HG02571 (cell line): ENCODE measurements around the gene SLC43A2.

ENCODE experiments used
- ATAC-seq: cut with Tn5 transposase; IDR thresholded peaks from one replicate; pipeline ENCODE4 v1.9.1; 2021; ENCODE audit warnings: mild to moderate bottlenecking, moderate library complexity; ENCODE audit not compliant: unreplicated experiment

Gene SLC43A2

DNA sequence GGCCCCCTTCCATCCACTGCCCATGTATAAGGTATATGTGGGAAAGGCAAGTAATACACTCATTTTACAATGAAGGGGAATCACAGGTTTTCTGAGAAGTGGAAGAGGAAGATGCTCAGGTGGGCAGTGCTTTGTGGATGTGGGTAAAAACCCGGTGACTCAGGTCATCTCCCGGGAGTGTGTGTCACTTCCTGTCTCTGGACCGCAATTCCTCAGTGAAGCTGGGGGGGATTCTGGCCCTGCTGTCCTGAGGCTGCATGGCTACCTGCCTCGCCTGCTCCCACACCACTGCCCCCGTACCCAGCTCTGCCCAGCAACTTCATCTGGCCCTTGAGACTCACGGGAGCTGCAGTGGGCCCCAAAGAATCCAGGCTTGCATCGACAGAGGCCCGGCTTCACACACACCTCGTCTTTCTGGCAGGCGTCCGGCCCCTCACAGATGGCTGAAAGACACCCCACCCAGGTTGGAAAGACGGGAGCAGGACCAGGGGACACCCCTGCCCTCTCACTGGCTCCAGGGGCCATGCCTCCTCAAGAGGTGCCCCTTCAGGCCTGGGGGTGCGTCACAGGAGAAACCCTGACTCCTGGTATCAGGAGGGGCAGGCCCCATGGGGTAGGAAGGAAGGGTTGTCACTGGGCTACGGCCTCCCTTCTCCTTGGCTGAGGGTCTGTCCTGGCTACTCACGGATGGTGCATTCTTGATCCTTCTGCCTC, 16.0 kb upstream of the SLC43A2 start:
- ATAC-seq = no peak

DNA sequence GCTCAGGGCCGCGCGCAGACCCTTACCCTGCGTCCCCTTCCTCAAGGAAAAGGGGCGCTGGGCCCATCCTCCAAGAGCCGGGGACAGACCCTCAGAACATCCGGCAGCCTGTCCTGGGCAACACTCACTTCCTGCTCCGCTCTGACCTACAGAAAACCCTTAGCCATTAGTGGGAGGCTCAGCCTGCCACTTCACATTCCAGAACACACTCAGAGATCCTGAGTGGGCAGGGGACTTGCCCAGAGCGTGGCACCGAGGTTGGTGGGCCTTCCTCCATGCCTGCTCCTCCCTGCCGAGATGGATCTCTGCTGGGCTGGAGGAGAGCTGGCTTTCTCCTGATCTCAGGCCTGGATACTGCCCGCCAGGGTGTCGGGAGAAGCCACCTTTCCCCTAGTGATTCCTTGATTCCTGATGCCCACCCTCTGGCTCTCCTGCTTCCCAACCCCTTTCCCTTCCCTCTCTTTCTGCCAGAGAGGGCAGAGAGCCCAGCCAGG, 15.4 kb upstream of the SLC43A2 start:
- no peak for ATAC-seq

DNA sequence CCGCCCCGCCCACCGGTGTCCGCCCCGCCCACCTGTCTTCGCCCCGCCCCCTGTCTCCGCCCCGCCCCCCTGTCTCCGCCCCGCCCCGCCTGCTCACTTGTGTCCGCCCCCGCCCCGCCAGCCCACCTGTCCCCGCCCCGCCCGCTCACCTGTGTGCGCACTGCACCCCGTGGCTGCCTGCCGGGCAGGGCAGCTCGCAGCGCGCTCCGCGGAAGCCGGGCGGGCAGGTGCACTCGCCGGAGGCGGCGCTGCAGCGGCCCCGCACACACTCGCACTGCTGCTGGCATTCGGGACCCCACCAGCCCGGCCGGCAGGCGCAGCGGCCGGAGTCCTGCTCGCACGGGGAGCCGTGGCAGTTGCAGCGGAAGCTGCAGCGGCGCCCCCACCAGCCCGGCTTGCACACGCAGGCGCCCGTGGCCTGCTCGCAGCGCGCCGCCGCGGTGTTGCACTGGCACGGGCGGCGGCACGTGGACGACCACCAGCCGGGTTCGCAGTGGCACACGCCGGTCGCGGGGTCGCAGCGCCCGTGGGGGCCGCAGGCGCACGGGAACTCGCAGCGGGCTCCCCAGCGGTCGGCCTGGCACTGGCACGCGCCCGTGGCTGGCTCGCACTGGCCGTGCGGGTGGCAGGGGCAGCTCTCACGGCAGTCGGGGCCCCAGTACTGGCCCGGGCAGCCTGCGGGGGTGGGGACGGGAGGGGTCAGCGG, 14.8 kb upstream of the SLC43A2 start:
- no peak for ATAC-seq

DNA sequence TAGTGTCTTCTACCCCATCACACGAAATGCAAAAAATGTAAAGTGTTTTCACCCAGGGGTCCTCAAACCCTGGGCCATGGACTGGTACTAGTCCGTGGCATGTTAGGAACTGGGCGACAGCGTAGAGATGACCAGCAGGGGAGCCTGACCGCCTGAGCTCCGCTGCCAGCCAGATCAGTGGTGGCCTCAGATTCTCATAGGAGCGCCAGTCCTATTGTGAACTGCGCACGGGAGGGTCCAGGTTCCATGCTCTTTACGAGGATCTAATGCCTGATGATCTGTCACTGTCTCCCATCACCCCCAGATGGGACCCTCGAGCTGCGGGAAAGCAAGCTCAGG, 12.4 kb upstream of the SLC43A2 start:
- no peak for ATAC-seq

DNA sequence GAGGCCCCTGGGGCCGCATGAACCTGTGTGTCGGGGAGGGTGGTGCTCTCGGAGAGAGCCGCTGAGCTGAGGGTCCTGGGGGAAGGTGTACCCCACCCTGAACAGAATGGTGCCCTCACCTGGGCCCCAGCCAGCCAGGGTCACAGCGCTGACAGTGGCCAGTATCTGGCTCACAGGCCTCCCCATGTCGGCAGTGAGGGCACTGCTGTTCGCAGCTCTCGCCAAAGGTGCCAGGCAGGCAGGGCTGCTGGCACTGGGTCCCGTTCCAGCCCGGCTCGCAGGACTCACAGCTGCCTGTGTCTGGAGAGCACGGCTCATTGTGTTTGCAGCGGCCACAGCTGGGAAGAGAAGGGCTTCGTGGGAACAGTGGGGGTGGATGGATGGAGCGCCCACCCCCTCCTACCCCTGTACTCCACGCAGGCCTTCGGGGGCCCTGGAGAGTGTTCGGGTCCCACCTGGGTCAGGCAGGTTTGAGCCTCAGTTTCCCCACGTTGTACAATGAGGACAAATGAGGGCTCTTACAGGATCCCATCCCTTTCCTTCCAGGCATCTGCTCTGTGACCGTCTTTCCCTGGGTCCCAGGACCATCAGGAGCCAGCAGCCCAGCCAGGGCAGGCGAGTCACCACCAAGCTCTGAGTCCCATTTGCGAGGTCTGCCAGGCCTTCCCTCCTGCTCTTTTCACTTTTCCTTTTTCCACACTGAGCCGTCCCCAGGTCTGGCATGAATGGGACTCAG, 11.9 kb upstream of the SLC43A2 start:
- no peak for ATAC-seq

DNA sequence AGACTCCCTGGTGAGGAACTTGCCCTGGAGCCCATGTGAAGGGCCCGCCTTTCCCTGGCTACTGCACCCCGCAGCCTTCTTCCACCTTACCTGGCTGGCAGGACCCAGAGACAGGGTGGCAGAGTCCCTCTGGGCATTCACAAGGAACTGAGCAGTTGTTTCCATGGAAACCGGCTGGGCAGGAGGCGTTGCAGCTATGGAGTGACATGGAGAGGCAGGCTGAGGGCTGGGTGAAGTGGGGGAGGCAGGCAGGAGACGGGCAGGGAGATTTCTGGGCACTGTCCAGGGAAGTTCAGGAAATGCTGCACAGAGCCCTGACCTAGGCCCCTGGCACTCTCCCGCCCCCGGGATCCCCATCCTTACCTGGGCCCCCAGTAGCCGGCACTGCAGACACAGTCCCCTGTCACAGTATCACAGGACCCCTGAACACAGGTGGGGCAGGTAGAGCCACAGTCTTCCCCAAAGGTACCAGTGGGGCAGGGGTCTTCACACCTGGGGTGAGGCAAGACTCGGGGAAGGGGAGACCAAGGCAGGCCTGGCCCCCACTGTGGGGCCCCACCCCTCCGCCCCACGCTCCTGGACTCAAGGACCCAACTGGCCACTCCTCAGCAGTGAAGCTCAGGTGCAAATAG, 11.0 kb upstream of the SLC43A2 start:
- no peak for ATAC-seq

DNA sequence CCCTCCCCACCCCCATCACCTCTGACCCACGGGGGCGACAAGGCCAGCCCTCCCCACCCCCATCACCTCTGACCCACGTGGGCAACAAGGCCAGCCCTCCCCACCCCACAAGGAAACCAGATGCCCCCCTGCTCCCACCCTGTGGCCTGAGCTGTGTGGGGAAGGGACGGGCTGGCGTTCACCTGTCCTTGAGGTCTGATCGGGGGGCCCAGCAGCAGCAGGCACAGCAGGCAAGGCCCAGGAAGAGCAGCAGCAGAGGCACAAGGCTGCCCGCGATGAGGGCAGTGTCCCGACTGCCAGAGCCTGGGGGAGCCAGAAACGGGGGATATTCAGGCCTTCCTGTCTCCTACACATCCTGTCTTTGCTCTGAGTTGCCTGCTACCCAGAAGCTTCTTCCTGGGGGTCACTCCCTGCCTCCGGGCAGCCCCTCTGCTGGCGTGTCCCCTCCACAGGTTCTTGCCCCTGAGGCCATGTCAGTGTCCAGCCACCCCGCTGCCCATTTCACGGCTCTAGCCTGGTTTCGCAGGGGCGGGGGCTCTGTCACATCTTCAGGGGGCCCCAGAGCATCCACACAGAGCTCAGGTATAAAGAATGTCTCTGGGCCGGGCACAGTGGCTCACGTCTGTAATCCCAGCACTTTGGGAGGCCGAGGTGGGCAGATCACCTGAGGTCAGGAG, 10.1 kb upstream of the SLC43A2 start:
- no peak for ATAC-seq

DNA sequence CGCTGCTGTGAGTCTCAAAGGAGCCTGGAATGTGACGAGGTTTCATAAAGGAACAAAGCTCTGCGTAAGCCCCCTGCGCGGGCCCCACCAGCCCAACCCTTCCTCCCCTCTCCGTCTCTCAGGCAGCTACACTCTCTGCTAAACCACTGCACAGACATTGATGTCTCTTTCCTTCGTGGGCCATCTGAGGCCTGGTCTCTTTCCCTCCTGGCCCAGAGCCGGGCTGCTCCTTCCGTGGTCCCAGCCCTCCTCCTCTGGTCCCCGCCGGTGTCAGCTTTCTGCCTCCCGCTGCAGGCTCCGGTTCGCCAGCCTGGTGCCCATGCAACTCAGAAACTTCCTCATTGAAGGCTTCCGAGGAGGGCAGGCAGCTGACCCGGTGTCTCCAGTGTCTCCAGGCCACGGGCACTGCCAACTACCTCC, 9.5 kb upstream of the SLC43A2 start:
- ATAC-seq = no peak

DNA sequence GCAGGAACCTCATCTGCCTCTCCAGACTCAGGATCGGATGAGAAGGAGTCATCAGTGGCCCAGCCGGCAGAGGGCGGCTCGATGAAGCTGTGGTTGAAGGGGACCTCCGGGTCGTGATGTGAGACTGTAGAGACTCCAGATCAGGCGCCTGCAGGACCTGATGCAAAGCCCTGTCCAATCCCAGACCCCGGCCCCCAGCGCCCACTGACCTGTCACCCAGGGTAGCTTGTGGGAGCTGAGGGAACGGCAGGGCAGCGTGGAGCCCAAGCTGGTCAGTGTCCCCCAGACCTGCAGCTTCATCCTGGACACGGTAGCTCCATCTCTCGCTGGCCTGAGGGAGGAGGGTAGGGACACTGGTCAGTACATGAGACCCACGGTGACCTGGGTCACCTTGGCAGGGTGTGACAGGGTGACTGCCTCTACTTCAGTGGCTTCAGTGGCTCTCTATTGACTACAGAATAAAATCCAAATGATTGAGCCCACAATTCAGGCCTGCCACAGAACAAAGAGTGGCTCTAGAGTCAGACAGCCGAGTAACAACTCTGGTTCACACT, 8.2 kb upstream of the SLC43A2 start:
- no peak for ATAC-seq

DNA sequence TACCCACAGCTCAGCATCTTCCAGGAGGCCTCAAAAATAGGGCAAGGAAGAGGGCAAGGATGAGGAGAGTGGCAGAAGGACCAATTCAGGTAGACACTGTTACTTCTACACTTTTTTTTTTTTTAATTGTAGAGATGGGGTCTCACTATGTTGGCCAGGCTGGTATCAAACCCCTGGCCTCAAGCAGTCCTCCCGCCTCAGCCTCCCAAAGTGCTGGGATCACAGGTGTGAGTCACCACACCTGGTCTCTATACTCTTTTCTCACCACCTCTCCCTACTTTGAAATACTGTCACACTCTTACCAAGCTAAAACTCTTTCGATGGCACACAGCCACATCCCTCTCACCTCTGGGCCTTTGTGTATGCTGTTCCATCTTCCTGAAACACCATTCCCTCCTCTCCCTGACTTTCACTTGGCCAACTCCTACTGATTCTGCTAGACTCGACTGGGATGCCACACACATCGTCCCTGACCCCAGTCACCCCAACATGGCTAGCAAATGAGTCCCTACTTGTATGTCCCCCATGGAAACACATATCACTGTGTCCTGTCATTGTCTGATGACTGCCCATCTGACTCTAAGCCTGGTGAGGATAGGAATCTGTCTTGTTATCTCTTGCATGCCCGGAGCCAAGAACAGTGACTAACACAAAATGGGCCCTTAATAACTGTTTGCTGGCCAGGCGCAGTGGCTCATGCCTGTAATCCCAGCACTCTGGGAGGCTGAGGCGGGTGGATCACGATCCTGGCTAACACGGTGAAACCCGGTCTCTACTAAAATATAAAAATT, 7.2 kb upstream of the SLC43A2 start:
- no peak for ATAC-seq

DNA sequence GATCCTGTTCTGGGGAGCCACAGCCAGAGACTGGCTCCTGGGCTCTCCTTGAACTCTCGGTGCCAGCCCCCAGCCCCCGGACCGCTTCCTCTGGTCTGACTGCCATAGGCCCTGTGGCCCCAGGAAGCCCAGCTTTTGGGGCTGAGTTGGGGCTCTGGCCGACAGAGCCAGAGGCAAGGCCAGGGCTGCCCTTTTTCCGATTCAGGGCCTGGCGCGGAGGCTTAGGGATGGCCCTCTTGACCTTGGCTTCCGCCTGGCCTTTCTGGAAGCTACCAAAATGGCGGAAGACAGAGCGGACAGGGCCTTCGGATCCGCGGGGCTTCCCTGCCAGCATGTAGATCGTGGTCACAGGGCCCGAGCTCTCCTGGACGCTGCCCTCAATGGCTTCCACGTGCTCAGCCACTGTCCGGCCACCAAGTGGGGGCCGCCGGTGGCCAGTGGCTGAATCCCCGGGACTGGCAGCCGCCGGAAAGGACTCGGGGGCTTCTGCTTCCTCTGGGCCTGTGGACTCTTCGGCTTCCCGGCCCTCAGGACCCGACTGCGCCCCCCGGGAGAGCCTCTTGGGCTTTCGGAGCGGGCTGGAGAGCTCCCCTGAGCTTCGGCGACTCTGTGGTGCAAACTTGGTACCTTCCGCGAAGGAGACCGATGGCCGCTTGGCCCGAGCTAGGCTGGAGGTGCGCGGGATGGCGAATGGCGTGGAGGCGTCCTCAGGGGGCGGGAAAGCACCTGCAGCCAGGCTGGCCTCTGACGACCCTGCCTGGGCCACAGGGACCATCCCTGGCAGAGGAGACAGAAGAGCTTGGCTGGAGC, 6.4 kb upstream of the SLC43A2 start:
- ATAC-seq = no peak

DNA sequence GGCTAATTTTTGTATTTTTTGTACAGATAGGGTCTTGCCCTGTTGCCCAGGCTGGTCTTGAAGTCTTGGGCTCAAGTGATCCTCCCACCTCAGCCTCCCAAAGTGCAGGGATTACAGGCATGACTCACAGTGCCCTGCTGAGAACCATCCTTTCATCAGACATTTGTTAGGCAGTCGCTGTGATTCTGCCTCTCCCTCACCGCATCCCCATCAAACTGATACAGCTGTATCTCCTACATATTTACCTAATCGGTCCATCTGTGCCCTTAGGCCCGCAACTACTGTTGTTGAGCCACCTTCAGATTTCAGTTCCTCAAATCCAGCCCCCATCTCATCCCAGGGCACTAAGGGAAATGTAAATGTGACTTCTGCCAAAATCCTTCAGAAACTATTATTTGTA, 2.0 kb upstream of the SLC43A2 start:
- no peak for ATAC-seq

DNA sequence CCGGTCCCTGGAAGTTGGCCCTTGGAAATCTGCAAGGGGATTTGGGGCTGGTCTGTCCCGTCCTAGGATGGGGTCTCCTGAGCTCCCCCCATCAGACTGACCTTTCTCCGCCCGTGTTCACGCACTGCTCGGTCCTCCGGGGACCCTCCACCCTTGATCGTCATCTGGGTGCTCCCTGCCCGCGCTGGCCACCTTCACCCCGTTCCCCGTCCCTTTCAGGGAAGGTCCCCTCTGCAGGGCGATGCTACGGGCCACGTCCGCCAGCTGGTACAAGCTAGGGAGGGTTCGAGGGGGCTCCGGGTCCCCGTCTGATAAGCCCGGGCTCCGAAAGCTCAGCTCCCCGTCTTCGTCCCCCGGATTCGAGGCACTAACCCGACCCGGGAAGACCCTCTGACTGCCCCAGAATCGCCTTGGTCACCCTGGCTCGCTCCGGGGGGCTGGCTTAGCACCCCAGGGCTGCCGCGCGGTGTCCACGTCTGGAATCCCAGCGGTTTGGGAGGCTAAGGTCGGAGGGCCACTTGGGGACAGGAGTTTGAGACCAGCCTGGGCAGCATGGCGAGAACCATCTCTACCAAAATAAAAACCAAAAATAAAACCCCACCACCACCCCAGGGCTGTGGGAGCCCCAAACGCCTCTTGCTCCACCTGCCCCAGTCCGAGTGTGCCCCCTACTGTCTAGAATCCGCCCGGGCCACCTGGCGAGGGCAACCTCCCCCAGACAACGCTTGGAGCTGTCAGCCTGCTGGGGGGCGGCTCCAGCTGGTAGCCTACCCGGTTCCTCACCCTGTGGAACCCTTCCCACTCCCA, 1.1 kb upstream of the SLC43A2 start:
- no peak for ATAC-seq

DNA sequence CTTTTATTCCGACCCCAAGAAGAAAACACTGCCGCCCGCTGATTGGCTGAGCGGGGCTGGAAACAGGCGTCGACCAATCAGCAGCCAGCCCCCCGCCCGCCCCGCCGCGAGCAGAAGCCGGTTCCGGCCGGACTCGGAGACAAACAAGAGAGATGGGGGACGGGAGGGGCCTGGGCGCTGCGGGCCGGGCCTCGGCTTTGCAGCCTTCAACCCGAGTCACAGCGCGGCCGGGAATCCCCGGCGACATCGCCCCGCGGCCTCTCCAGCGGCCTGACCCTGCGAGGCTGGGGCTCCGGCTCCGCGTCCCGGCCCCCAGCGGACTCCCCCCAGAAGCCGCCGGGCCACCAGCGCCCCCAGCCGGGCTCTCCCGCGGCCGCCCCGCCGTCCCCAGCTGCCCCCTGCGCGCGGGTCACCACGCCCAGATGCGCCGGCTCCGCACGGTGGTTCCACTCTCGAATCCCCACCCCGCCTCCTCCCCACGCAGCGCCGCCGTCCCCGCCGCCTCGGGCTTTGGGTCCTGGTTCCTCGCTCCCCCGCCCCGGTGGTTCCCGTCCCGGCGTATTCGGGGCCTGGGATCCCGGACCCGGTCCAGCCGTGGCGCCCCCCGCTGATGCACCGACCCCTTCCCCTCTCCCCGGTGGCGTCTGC, 346 bp upstream of the SLC43A2 start:
- ATAC-seq = peak; percentile 58

DNA sequence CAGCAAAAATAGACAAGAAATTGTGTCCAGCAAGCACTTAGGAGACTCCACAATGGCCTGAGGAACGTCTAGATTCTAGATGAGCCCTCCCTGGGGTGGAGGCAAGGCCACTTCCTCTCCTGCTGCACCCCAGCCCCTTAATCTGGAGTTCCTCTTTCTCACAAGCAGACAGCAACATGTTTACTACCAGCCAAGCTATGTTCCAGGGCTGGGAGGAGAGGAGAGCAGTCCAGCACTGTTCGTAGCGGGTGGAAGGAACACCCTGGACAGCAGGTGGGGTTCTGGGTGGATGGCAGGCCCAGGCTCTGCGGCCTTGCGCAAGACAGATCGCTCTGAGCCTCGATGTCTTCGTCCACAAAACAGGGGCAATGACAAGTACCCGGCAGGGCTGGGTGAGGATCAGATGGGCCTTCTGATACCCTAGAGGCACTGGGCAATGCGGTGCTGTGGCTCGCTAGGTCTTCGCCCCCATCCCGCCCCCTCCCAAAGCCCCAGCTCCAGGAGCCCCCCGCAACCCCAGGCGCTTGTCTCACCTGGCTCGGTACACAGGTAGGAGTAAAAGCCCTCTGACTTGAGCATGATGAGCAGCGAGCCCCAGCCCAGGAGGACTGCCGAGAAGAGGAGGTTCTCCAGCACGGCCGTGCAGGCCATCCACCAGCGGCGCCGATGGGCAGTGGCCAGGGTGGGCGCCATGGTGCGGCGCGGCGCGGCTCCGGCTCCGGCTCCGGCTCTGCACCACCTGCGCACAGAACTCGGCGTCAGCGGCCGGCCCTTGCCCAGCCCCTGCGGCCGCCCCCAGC, 1.3 kb downstream of the SLC43A2 start:
- ATAC-seq = no peak

DNA sequence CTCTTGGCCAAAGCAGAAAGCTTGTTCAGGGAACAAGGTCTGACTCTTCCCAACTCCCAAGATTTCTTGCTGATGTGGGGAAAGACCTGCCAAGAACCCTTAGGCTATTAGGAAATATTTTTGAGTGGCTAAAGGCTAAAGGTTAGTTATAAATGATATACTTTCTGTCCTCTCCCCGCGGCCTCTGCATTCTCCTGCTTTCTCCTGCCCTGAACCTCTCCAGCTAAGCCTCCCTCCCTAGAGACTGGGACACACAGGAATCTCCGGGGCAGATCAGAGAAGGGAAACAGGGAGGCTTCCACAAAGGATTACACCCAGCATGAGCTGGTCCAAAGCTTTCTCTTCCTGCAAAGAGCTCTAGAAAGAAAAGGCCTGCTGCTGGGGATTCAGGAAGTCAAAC, 2.3 kb downstream of the SLC43A2 start:
- ATAC-seq = no peak

DNA sequence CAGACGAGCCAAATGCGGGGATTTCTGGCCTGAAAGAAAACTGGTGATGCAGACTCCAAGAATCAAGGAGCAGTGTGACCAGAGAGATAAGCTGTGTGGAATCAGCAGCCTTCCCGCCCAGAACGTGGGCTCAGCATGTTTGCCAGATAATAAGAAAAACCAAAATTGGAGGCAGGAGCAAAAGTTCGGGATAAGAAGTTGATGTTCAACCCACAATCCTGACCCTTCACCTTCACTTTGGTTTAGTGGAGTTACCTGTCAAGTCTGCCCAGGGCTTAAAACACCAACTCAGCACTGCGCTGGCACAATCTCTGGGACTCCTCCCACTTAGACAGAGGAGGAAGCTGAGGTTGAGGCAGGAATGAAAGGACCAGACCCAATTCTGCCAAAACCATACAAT, 3.1 kb downstream of the SLC43A2 start:
- ATAC-seq = no peak
